H1 (cell line): ENCODE measurements around the gene SPATA13. TPM values are rescaled to one million over a fixed set of nuclear protein-coding genes. Genes with fewer than 3 reads are reported as not detected.

ENCODE experiments used
- CTCF ChIA-PET: fragments of 300-600 bp; sonication (Branson Sonifier 250); formaldehyde crosslinking; loops from one replicate; lab custom pipeline; 2021; ENCODE audit not compliant: partially characterized antibody; lab: Charles Lee
- POLR2A ChIA-PET: fragments of 300-600 bp; sonication (Branson Sonifier 250); formaldehyde crosslinking; loops from one replicate; lab custom pipeline; 2021; ENCODE audit warnings: inconsistent platforms; ENCODE audit not compliant: partially characterized antibody; lab: Charles Lee
- DNase-seq, 2 experiments: peaks; one replicate each; pipeline versions ENCODE4 v3.0.0 to v3.0.0-alpha.2; 2010 to 2022; ENCODE audit warnings: low spot score in 2 of 2, low read depth in 1 of 2, mixed read lengths in 1 of 2
- FAIRE-seq: peaks from 2 replicates; lab custom pipeline; 2011; peaks lifted over from hg19 to GRCh38; lab: Jason Lieb, UNC
- H2AFZ ChIP-seq: 2 replicates; pipeline ENCODE4 v1.8.1; 2012; ENCODE audit warnings: low read length, inconsistent platforms
- H2AK5ac ChIP-seq: 2 replicates; pipeline ENCODE4 v1.6.1; 2013; ENCODE audit warnings: low read depth, low read length
- H2BK120ac ChIP-seq: replicated peaks from 2 replicates; pipeline ENCODE3; 2013; ENCODE audit warnings: low read depth, low read length, inconsistent platforms
- H2BK12ac ChIP-seq: 2 replicates; pipeline ENCODE4 v1.6.1; 2013; ENCODE audit warnings: low read depth, low read length
- H2BK15ac ChIP-seq: 2 replicates; pipeline ENCODE4 v1.6.1; 2013; ENCODE audit warnings: low read length
- H2BK20ac ChIP-seq: 2 replicates; pipeline ENCODE4 v1.6.1; 2013; ENCODE audit warnings: low read length
- H2BK5ac ChIP-seq: 2 replicates; pipeline ENCODE4 v1.6.1; 2013; ENCODE audit warnings: low read depth, low read length
- H3K14ac ChIP-seq: 2 replicates; pipeline ENCODE4 v1.6.1; 2013; ENCODE audit warnings: inconsistent platforms; ENCODE audit not compliant: insufficient read length
- H3K18ac ChIP-seq: 2 replicates; pipeline ENCODE4 v1.6.1; 2013; ENCODE audit warnings: low read length; ENCODE audit errors: extremely low read depth
- H3K23ac ChIP-seq: 2 replicates; pipeline ENCODE4 v1.6.1; 2013; ENCODE audit warnings: inconsistent platforms; ENCODE audit not compliant: insufficient read length
- H3K23me2 ChIP-seq: 2 replicates; pipeline ENCODE4 v1.6.1; 2013; ENCODE audit warnings: low read depth, low read length
- H3K27ac ChIP-seq: 2 replicates; pipeline ENCODE4 v1.6.1; 2011; ENCODE audit warnings: low read depth, low read length, inconsistent platforms
- H3K27me3 ChIP-seq, 4 experiments: replicated peaks in 1 of 4; 1 replicate in 1 of 4; 2 replicates in 3 of 4; pipeline versions ENCODE4 v1.6.1 to v1.8.1; 2011 to 2013; ENCODE audit warnings: low read length in 3 of 4, mild to moderate bottlenecking in 3 of 4, inconsistent platforms in 2 of 4, mixed read lengths in 2 of 4, moderate library complexity in 1 of 4; ENCODE audit not compliant: control insufficient read depth in 3 of 4, insufficient read depth in 3 of 4; ENCODE audit errors: extremely low read depth in 1 of 4
- H3K36me3 ChIP-seq, 4 experiments: 2 replicates each; pipeline versions ENCODE4 v1.6.1 to v1.8.1; 2011 to 2013; ENCODE audit warnings: mild to moderate bottlenecking in 4 of 4, low read length in 3 of 4, moderate library complexity in 2 of 4, control low read depth in 1 of 4, inconsistent platforms in 1 of 4; ENCODE audit not compliant: insufficient read depth in 4 of 4, control insufficient read depth in 2 of 4
- H3K4ac ChIP-seq: replicated peaks from 2 replicates; pipeline ENCODE3; 2013; ENCODE audit warnings: low read length, low read depth, mixed read lengths, inconsistent platforms; ENCODE audit not compliant: insufficient read length
- H3K4me1 ChIP-seq, 4 experiments: replicated peaks in 1 of 4; 1 replicate in 1 of 4; 2 replicates in 3 of 4; pipeline versions ENCODE4 v1.6.1 to v1.8.1; 2011 to 2013; ENCODE audit warnings: low read length in 3 of 4, inconsistent platforms in 2 of 4, mixed read lengths in 1 of 4; ENCODE audit not compliant: insufficient read depth in 4 of 4, control insufficient read depth in 3 of 4
- H3K4me2 ChIP-seq, 2 experiments: 2 replicates each; pipeline versions ENCODE4 v1.6.1 to v1.8.1; 2011 to 2013; ENCODE audit warnings: low read depth in 2 of 2, low read length in 2 of 2, control low read depth in 1 of 2, inconsistent platforms in 1 of 2, mild to moderate bottlenecking in 1 of 2; ENCODE audit not compliant: insufficient read depth in 1 of 2
- H3K4me3 ChIP-seq, 4 experiments: fragments of 200-600, 300-600 bp in 1 of 4; sonication (generic), shearing (Covaris generic), sonication (Bioruptor Twin) in 1 of 4; 2 replicates each; pipeline versions ENCODE4 v1.5.1 to v1.8.1; 2011 to 2016; ENCODE audit warnings: low read length in 4 of 4, low read depth in 3 of 4, control low read depth in 2 of 4, inconsistent platforms in 2 of 4, mild to moderate bottlenecking in 2 of 4, mixed read lengths in 1 of 4, moderate library complexity in 1 of 4; ENCODE audit not compliant: insufficient read depth in 2 of 4; ENCODE audit errors: extremely low read depth in 1 of 4
- H3K56ac ChIP-seq: replicated peaks from 2 replicates; pipeline ENCODE3; 2013; ENCODE audit warnings: low read depth, mild to moderate bottlenecking, mixed read lengths, low read length, inconsistent platforms; ENCODE audit not compliant: insufficient read length
- H3K79me1 ChIP-seq: 2 replicates; pipeline ENCODE4 v1.6.1; 2013; ENCODE audit warnings: low read depth, low read length, control low read depth
- H3K79me2 ChIP-seq, 2 experiments: 2 replicates each; pipeline versions ENCODE4 v1.6.1 to v1.8.1; 2012 to 2013; ENCODE audit warnings: low read length in 2 of 2, mild to moderate bottlenecking in 2 of 2, inconsistent platforms in 1 of 2; ENCODE audit not compliant: insufficient read depth in 2 of 2, control insufficient read depth in 1 of 2
- H3K9ac ChIP-seq, 4 experiments: replicated peaks in 1 of 4; 1 replicate in 1 of 4; 2 replicates in 3 of 4; pipeline versions ENCODE4 v1.6.1 to v1.8.1; 2011 to 2013; ENCODE audit warnings: low read depth in 3 of 4, low read length in 3 of 4, control low read depth in 2 of 4, mild to moderate bottlenecking in 2 of 4, moderate library complexity in 2 of 4, inconsistent platforms in 1 of 4; ENCODE audit errors: extremely low read depth in 1 of 4
- H3K9me3 ChIP-seq, 2 experiments: 2 replicates each; pipeline versions ENCODE4 v1.6.1 to v1.8.1; 2012 to 2013; ENCODE audit warnings: mild to moderate bottlenecking in 2 of 2, moderate library complexity in 2 of 2, control low read depth in 1 of 2, inconsistent platforms in 1 of 2, low read depth in 1 of 2, low read length in 1 of 2, mixed read lengths in 1 of 2; ENCODE audit not compliant: insufficient read depth in 2 of 2
- H4K20me1 ChIP-seq, 2 experiments: replicated peaks in 1 of 2; 2 replicates each; pipeline versions ENCODE3 to v1.8.1; 2011 to 2013; ENCODE audit warnings: inconsistent platforms in 2 of 2, low read length in 2 of 2, mild to moderate bottlenecking in 1 of 2; ENCODE audit not compliant: insufficient read depth in 2 of 2, control insufficient read depth in 1 of 2
- H4K5ac ChIP-seq: 2 replicates; pipeline ENCODE4 v1.6.1; 2013; ENCODE audit warnings: low read length, low read depth, mixed read lengths, inconsistent platforms; ENCODE audit not compliant: insufficient read length
- H4K8ac ChIP-seq: 2 replicates; pipeline ENCODE4 v1.8.0; 2013; ENCODE audit warnings: mild to moderate bottlenecking, moderate library complexity, low read length, inconsistent platforms; ENCODE audit not compliant: insufficient read depth; ENCODE audit errors: extremely low read depth
- H4K91ac ChIP-seq: replicated peaks from 2 replicates; pipeline ENCODE3; 2013; ENCODE audit warnings: low read length, mixed read lengths, inconsistent platforms; ENCODE audit not compliant: insufficient read length
- BACH1 ChIP-seq: IDR thresholded peaks from 2 replicates; pipeline ENCODE4 v1.6.1; 2012; ENCODE audit warnings: low read length, improper control_type of control experiment
- CEBPB ChIP-seq: IDR thresholded peaks from 2 replicates; pipeline ENCODE4 v1.6.1; 2012; ENCODE audit warnings: low read depth, low read length
- GTF2F1 ChIP-seq: IDR thresholded peaks from 2 replicates; pipeline ENCODE4 v1.6.1; 2012; ENCODE audit warnings: low read depth, low read length, improper control_type of control experiment, borderline replicate concordance
- JUN ChIP-seq: IDR thresholded peaks from 2 replicates; pipeline ENCODE4 v1.6.1; 2011; ENCODE audit warnings: low read depth, mild to moderate bottlenecking, improper control_type of control experiment, low read length
- PHF8 ChIP-seq: fragments of 200-600 bp; sonication (generic); conservative IDR thresholded peaks from 2 replicates; pipeline ENCODE4 v1.7.1; 2012; ENCODE audit warnings: low read depth, mild to moderate bottlenecking, inconsistent platforms, low read length, moderate library complexity
- POU5F1 ChIP-seq: IDR thresholded peaks from 2 replicates; pipeline ENCODE4 v1.6.1; 2011; ENCODE audit warnings: low read depth, mild to moderate bottlenecking, low read length, moderate library complexity
- SIRT6 ChIP-seq: IDR thresholded peaks from one replicate; pipeline ENCODE4 v1.7.1; 2012; ENCODE audit warnings: low read length, inconsistent platforms
- SP1 ChIP-seq: IDR thresholded peaks from 2 replicates; pipeline ENCODE4 v1.6.1; 2011; ENCODE audit warnings: low read depth, low read length
- WGBS, 2 experiments: shearing (Covaris generic) in 1 of 2; methylation state at CpG; one replicate each; pipeline versions ENCODE4 v1.1.6 to v1.1.7; 2013 to 2015; ENCODE audit warnings: low lambda C conversion rate in 2 of 2, mixed read lengths in 2 of 2, inconsistent platforms in 1 of 2, low coverage in 1 of 2, missing lambda C conversion rate in 1 of 2; ENCODE audit not compliant: insufficient replicate concordance in 2 of 2, insufficient coverage in 1 of 2, insufficient read length in 1 of 2; ENCODE audit errors: extremely low coverage in 1 of 2, missing lambda C conversion rate in 1 of 2; 5-methylcytosine and 5-hydroxymethylcytosine counted together
- polyA plus RNA-seq, 7 experiments: library from polyadenylated mRNA; depleted of rRNA in 3 of 7; stranded (reverse) in 5 of 7; unstranded in 2 of 7; fragments of >200 nt in 5 of 7; fragments of 200-250 nt in 2 of 7; gene quantifications; 1 replicate in 5 of 7; 2 replicates in 1 of 7; 4 replicates in 1 of 7; pipeline versions ENCODE4 v1.2.1 to v1.2.3, GENCODE V29; 2011 to 2013; ENCODE audit warnings: missing spikeins in 2 of 7, mixed read lengths in 2 of 7
- total RNA-seq: library from RNA; stranded (reverse); fragmentation: NEBNext Ultra II Directional; extraction: Animal tissue kit (Norgen Biotek cat#: 25700); gene quantifications from 2 replicates; pipeline ENCODE4 v1.2.1, GENCODE V29; 2021
- TF ChIP-seq, protein P1 (sequence below): IDR thresholded peaks from 2 replicates; pipeline ENCODE4 v1.6.1; 2012; ENCODE audit warnings: inconsistent platforms

SPATA13 gene
- total and polyA plus RNA-seq, 2 of the 8 experiments (the other 6 are each of a cell fraction or from before 2014, with no cell fraction given): 12.6 to 30.9 TPM

DNA sequence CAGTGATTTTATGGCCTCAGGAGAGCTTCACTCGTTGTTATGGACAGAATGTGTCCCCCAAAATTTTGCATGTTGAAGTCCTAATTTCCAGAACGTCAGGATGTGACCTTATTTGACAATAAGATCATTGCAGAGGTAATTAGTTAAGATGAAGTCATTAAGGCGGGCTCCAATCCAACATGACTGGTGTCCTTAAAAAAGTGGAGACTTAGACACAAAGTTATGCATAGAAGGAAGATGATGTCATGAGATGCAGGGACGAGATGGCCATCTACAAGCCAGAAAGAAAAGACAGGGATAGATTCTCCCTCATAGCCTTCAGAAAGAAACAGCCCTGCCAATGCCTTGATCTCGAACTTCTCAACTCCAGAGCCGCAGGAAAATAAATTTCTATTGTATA, 25.8 kb upstream of the SPATA13 start:
- TF ChIP-seq GTF2F1 (no peak), JUN (no peak), PHF8 (no peak), CEBPB (no peak), POU5F1 (no peak), SIRT6 (no peak), BACH1 (no peak), SP1 (no peak)
- TF ChIP-seq, protein P1, sequence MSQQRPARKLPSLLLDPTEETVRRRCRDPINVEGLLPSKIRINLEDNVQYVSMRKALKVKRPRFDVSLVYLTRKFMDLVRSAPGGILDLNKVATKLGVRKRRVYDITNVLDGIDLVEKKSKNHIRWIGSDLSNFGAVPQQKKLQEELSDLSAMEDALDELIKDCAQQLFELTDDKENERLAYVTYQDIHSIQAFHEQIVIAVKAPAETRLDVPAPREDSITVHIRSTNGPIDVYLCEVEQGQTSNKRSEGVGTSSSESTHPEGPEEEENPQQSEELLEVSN: no peak
- no peak overlapping the region for H3K4me2 ChIP-seq
- H2BK12ac ChIP-seq: no peak overlapping the region

More for the DNA sequence above, 25.8 kb upstream of the SPATA13 start:
- H3K9ac ChIP-seq: no peak overlapping the region
- H3K27ac ChIP-seq: no peak overlapping the region
- H2BK15ac ChIP-seq: no peak overlapping the region
- H3K9me3 ChIP-seq: peaks cover 8 to 9% of the 10 kb centered on the region in 2 experiments
- H2AFZ ChIP-seq: no peak overlapping the region
- H3K79me2 ChIP-seq: no peaks in the 10 kb centered on the region
- H3K79me1 ChIP-seq: no peaks in the 10 kb centered on the region
- H4K5ac ChIP-seq: no peak overlapping the region
- no peak overlapping the region for H3K23ac ChIP-seq
- H2BK120ac ChIP-seq: no peak overlapping the region
- no peak for DNase-seq
- H3K14ac ChIP-seq: no peak overlapping the region
- ChIA-PET CTCF (interaction anchor here (1.5 kb wide), 1 partner anchor 81 kb away, joined by 4 read pairs; no protein-coding TSS in a partner anchor), POLR2A (no interaction called here)
- H3K18ac ChIP-seq: no peak overlapping the region
- H3K23me2 ChIP-seq: no peaks in the 10 kb centered on the region
- no peak for FAIRE-seq
- H2BK5ac ChIP-seq: no peak overlapping the region
- H3K56ac ChIP-seq: no peak overlapping the region
- no peak overlapping the region for H4K91ac ChIP-seq
- H3K4me3 ChIP-seq: no peak overlapping the region
- WGBS, 2 experiments: 88% methylated on average over 6 of the region's 6 CpGs; no CpG with 5 or more reads in 1 of the 2 experiments
- H2BK20ac ChIP-seq: no peak overlapping the region
- no peaks in the 10 kb centered on the region for H4K20me1 ChIP-seq
- no peaks in the 10 kb centered on the region for H3K36me3 ChIP-seq
- H3K4me1 ChIP-seq: peaks cover 0 to 3% (median 0%) of the 10 kb centered on the region in 4 experiments; a peak in 1 of 7 replicates
- no peak overlapping the region for H3K4ac ChIP-seq
- H4K8ac ChIP-seq: no peak overlapping the region
- no peaks in the 10 kb centered on the region for H3K27me3 ChIP-seq
- no peak overlapping the region for H2AK5ac ChIP-seq
